Nephron (organoid): ENCODE measurements around the gene LEPROT.
A peak's percentile ranks its signal among the peaks of the same experiment; 100 is the strongest.

Source experiments
- H3K27ac Mint-ChIP-seq, 3 experiments: 2 replicates each; pipeline ENCODE4 v1.8.0; 2020; ENCODE audit warnings: mixed read lengths in 3 of 3, mild to moderate bottlenecking in 2 of 3, moderate library complexity in 1 of 3
- H3K27me3 Mint-ChIP-seq: 2 replicates; pipeline ENCODE4 v1.8.0; 2021; ENCODE audit warnings: low read depth, mild to moderate bottlenecking, moderate library complexity, mixed read lengths
- H3K36me3 Mint-ChIP-seq: 2 replicates; pipeline ENCODE4 v1.8.0; 2020; ENCODE audit warnings: low read depth, mixed read lengths
- H3K4me1 Mint-ChIP-seq: 2 replicates; pipeline ENCODE4 v1.8.0; 2020; ENCODE audit warnings: mixed read lengths
- H3K4me3 Mint-ChIP-seq, 3 experiments: 2 replicates each; pipeline ENCODE4 v1.8.0; 2020; ENCODE audit warnings: mild to moderate bottlenecking in 3 of 3, mixed read lengths in 3 of 3, moderate library complexity in 2 of 3
- H3K9me3 Mint-ChIP-seq: 2 replicates; pipeline ENCODE4 v1.8.0; 2020; ENCODE audit warnings: mixed read lengths
- TF ChIP-seq, protein P1 (sequence below), 3 experiments: fragments of 200-600 bp; sonication (generic); IDR thresholded peaks; one replicate each; pipeline ENCODE4 v1.5.0; 2021; ENCODE audit warnings: antibody characterized with exemption in 3 of 3; ENCODE audit not compliant: unreplicated experiment in 3 of 3

The LEPROT gene

DNA sequence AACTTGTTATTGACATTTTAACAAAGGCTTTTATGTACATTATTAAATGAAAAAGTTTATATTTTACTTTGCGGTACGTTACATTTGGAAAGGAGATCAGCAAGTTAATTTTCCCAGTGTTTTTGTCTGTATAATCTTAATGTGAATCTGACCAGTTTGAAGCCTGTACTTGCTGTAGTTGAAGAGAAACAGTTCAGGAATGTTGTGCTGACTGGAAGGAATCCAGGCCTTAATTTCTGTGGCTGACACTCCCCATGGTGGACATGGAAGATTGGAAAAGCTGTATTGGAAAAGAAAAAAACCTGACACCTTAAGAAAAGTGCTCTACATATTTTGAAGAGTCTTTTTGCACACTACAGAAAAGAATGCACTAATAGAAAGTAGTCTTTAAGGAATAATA lies 15.5 kb downstream of the LEPROT start:
- Mint-ChIP-seq H3K4me3 (peak overlapping the region in 1 of 3 experiments; percentile 1), H3K27me3 (no peaks in the 10 kb centered on the region), H3K4me1 (peaks cover 6% of the 10 kb centered on the region), H3K9me3 (no peaks in the 10 kb centered on the region), H3K36me3 (peaks cover 24% of the 10 kb centered on the region), H3K27ac (peak overlapping the region; percentile 49 to 90 (median 86))
- TF ChIP-seq, protein P1, sequence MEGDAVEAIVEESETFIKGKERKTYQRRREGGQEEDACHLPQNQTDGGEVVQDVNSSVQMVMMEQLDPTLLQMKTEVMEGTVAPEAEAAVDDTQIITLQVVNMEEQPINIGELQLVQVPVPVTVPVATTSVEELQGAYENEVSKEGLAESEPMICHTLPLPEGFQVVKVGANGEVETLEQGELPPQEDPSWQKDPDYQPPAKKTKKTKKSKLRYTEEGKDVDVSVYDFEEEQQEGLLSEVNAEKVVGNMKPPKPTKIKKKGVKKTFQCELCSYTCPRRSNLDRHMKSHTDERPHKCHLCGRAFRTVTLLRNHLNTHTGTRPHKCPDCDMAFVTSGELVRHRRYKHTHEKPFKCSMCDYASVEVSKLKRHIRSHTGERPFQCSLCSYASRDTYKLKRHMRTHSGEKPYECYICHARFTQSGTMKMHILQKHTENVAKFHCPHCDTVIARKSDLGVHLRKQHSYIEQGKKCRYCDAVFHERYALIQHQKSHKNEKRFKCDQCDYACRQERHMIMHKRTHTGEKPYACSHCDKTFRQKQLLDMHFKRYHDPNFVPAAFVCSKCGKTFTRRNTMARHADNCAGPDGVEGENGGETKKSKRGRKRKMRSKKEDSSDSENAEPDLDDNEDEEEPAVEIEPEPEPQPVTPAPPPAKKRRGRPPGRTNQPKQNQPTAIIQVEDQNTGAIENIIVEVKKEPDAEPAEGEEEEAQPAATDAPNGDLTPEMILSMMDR (IDR thresholded peaks at IDR 0.05; ENCODE audit: unreplicated experiment in 3 of 3), result no peak

DNA sequence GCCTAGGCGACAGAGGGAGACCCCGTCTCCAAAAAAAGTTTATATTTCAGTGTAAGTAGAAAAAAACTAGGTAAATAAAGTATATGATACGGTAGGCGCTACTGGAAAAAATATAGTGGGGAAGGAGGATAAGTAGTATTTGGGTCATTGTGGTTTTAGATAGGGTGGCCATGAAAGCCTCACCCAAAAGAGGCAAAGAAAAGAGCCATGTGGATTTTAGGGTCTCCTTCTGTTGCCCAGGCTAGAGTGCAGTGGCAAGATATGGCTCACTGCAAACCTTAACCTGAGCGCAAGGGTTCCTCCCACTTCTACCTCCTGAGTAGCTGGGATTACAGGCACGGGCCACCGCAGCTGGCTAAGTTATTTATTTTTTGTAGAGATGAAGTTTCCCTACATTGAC lies 17.1 kb downstream of the LEPROT start:
- H3K36me3 Mint-ChIP-seq, result peaks cover 17% of the 10 kb centered on the region

DNA sequence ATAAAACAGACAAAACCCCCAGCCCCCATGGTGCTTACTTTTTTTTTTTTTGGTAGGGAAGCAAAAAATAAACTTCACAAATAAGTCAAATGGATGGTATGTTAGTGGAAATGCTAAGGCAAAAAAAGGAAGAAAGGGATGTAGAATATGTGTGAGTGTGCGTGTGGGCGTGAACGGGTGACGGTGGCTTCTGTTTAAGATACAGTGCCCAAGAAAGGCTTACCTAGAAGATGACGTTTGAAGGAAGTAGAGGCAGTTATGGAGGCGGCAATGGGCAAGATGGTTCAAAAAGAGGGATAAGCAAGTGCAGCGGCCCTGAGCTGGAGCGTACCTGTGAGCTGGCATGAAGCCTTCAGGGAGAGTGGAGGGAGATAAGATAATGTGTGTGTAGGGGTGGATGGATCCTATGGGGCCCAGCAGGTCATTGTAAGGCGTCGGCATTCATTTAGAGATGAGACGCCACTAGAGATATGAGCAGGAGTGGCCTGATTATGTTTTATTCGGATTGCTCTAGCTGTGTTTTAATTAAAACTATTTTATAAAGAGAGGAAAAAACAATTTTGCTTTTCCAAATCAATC lies 19.9 kb downstream of the LEPROT start:
- peaks cover 3% of the 10 kb centered on the region for H3K9me3 Mint-ChIP-seq
- TF ChIP-seq, protein P1 (IDR thresholded peaks at IDR 0.05; ENCODE audit: unreplicated experiment in 3 of 3), result no peak
- no peak overlapping the region for H3K27ac Mint-ChIP-seq
- no peak overlapping the region for H3K4me3 Mint-ChIP-seq
- no peaks in the 10 kb centered on the region for H3K27me3 Mint-ChIP-seq
- H3K36me3 Mint-ChIP-seq, result peaks cover 5% of the 10 kb centered on the region
- H3K4me1 Mint-ChIP-seq, result peaks cover 6% of the 10 kb centered on the region

More for the DNA sequence above, 17.1 kb downstream of the LEPROT start:
- H3K27me3 Mint-ChIP-seq, result no peaks in the 10 kb centered on the region
- H3K27ac Mint-ChIP-seq, result peak overlapping the region in 1 of 3 experiments; percentile 30
- no peak overlapping the region for H3K4me3 Mint-ChIP-seq
- TF ChIP-seq, protein P1 (IDR thresholded peaks at IDR 0.05; ENCODE audit: unreplicated experiment in 3 of 3), result no peak
- H3K9me3 Mint-ChIP-seq, result peaks cover 3% of the 10 kb centered on the region
- H3K4me1 Mint-ChIP-seq, result peaks cover 6% of the 10 kb centered on the region

DNA sequence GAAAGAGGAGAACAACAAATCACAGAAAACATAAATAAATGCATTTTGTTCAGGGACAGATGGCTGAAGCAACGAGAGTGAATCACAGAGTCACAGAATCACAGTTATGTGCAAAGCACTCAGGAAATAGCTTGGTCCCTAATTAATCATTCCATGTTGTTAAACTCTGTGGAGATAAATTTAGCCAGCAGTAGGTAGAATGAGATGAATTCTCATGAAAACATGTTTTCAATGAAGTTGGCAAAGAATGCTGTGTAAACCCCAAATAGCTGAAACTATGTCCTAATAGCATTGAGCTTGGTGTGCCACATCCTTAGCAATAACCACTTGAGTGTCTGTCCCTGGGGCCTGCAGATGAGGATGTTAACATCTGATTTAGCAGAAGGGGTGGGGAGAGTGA lies 20.4 kb downstream of the LEPROT start:
- H3K27me3 Mint-ChIP-seq, result no peaks in the 10 kb centered on the region
- no peak overlapping the region for H3K27ac Mint-ChIP-seq
- peaks cover 3% of the 10 kb centered on the region for H3K9me3 Mint-ChIP-seq
- TF ChIP-seq, protein P1 (IDR thresholded peaks at IDR 0.05; ENCODE audit: unreplicated experiment in 3 of 3), result no peak
- peaks cover 5% of the 10 kb centered on the region for H3K36me3 Mint-ChIP-seq
- H3K4me1 Mint-ChIP-seq, result peaks cover 4% of the 10 kb centered on the region
- H3K4me3 Mint-ChIP-seq, result no peak overlapping the region

DNA sequence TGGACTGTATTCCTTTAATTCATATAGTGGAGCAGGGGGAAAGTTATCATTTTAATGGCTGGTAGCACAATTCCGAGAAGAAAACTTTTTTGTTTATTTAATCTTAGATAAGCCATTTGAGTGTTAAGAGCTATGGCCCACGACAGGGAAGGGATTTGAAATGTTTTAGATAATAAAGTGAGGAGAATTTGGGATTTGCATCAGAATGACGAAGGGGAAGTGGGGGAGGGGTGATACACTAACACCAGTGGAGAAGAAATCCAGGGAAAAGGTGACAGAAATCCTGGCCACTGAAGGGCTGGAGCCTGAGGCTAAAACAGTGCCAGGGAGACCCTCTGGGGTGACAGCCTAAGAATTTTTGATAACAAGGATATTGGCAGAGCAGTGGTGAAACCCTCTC lies 21.0 kb downstream of the LEPROT start:
- Mint-ChIP-seq H3K36me3 (peaks cover 5% of the 10 kb centered on the region), H3K27ac (no peak overlapping the region), H3K4me1 (no peaks in the 10 kb centered on the region), H3K27me3 (no peaks in the 10 kb centered on the region), H3K9me3 (peaks cover 3% of the 10 kb centered on the region), H3K4me3 (no peak overlapping the region)
- TF ChIP-seq, protein P1 (IDR thresholded peaks at IDR 0.05; ENCODE audit: unreplicated experiment in 3 of 3), result no peak

DNA sequence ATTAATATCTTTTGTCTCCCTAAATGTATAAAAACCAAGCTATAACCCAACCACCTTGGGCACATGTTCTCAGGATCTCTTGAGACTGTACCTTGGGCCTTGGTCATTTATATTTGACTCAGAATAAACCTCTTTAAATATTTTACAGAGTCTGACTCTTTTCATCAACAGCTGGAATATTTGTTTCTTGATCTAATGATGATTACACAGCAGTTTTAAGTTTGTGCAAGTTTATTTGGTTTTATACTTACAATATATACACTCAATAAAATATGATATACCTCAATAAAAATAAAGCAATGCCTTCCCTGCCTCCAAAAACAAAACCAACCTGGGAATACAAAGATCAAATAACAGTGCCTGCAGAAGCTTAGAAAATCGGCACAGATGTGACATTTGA lies 22.0 kb downstream of the LEPROT start:
- Mint-ChIP-seq H3K27me3 (no peaks in the 10 kb centered on the region), H3K4me1 (no peaks in the 10 kb centered on the region), H3K36me3 (peaks cover under 1% of the 10 kb centered on the region), H3K27ac (no peak overlapping the region), H3K9me3 (peaks cover 3% of the 10 kb centered on the region), H3K4me3 (no peak overlapping the region)
- TF ChIP-seq, protein P1 (IDR thresholded peaks at IDR 0.05; ENCODE audit: unreplicated experiment in 3 of 3), result no peak
